Small intestine (tissue), 7 donors: ENCODE measurements around the gene NCBP3. TPM values are rescaled to one million over a fixed set of nuclear protein-coding genes. Genes with fewer than 3 reads are reported as not detected.

Experiments used
- DNase-seq, 2 donors: peaks; one replicate each; pipeline versions ENCODE4 v3.0.0 to v3.0.0-alpha.2; 2013
- FAIRE-seq: peaks from 2 replicates; lab custom pipeline; 2012; peaks lifted over from hg19 to GRCh38; lab: Jason Lieb, UNC
- H3K27ac ChIP-seq, 3 donors: one replicate each; pipeline ENCODE4 v1.5.1; 2013; ENCODE audit warnings: low read length in 2 of 3, mild to moderate bottlenecking in 2 of 3, control low read depth in 1 of 3, inconsistent platforms in 1 of 3, low read depth in 1 of 3, moderate library complexity in 1 of 3
- H3K27me3 ChIP-seq, 3 donors: one replicate each; pipeline ENCODE4 v1.6.1; 2013; ENCODE audit warnings: low read length in 3 of 3, inconsistent platforms in 1 of 3; ENCODE audit not compliant: control insufficient read depth in 3 of 3, insufficient read depth in 3 of 3
- H3K36me3 ChIP-seq, 3 donors: one replicate each; pipeline ENCODE4 v1.6.1; 2013; ENCODE audit warnings: low read length in 3 of 3, inconsistent platforms in 1 of 3, low read depth in 1 of 3, mild to moderate bottlenecking in 1 of 3, moderate library complexity in 1 of 3; ENCODE audit not compliant: control insufficient read depth in 3 of 3, insufficient read depth in 2 of 3
- H3K4me1 ChIP-seq, 3 donors: one replicate each; pipeline ENCODE4 v1.6.1; 2013; ENCODE audit warnings: low read length in 2 of 3, inconsistent platforms in 1 of 3, low read depth in 1 of 3, mild to moderate bottlenecking in 1 of 3, moderate library complexity in 1 of 3; ENCODE audit not compliant: control insufficient read depth in 3 of 3, insufficient read depth in 2 of 3
- H3K4me3 ChIP-seq, 3 donors: one replicate each; pipeline ENCODE4 v1.5.1; 2013; ENCODE audit warnings: low read length in 3 of 3, control low read depth in 1 of 3, inconsistent platforms in 1 of 3, low read depth in 1 of 3, mild to moderate bottlenecking in 1 of 3, moderate library complexity in 1 of 3
- H3K9me3 ChIP-seq, 2 donors: one replicate each; pipeline ENCODE4 v1.6.1; 2013; ENCODE audit warnings: low read depth in 1 of 2, low read length in 1 of 2; ENCODE audit not compliant: control insufficient read depth in 2 of 2, insufficient read depth in 1 of 2
- WGBS, 3 donors: extraction: QIAGEN DNeasy Blood & Tissue Kit; methylation state at CpG; one replicate each; pipeline ENCODE4 v1.1.7; 2013; 5-methylcytosine and 5-hydroxymethylcytosine counted together
- polyA plus RNA-seq, 4 donors: library from polyadenylated mRNA; stranded (reverse) in 3 of 4; unstranded in 1 of 4; fragments of 200-250 nt in 3 of 4; fragments of 120-200 nt in 1 of 4; gene quantifications; one replicate each; pipeline versions ENCODE4 v1.2.1 to v1.2.3, GENCODE V29; 2013
- donor health status: healthy with polysubstance abuse.
- donor health status: control.
- donor health status: control.
- donor health status: Bipolar disorder and iron deficiency.
- donor health status: healthy.

The NCBP3 gene
- polyA plus RNA-seq, 4 donors: 14.9 to 64.3 (median 21.2) TPM

DNA sequence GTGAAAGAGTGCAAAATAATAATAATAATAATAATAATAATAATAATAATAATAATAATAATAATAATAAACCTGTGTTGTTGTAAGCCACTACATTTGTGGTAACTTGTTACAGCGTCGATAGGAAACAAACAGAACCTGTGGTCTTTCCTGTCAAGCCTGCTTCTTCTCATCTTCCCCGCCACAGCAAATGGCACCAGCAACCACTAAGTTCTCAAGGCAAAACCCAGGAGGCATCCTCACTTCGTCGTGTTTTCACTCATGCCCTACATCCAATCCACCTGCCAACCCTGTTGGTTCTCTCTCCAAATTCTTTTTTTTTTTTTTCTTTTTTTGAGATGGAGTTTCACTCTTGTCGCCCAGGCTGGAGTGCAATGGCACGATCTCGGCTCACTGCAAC is 79.3 kb downstream of the NCBP3 start:
- FAIRE-seq (no peak), DNase-seq (no peak)
- no peak overlapping the region for H3K4me3 ChIP-seq
- H3K36me3 ChIP-seq: no peaks in the 10 kb centered on the region
- H3K27ac ChIP-seq: no peak overlapping the region
- H3K27me3 ChIP-seq: no peaks in the 10 kb centered on the region
- H3K4me1 ChIP-seq: no peaks in the 10 kb centered on the region
- WGBS, 3 donors: 72 to 83% (median 83%) methylated on average over 8 of the region's 8 CpGs
- peaks cover 0 to 4% of the 10 kb centered on the region in 2 donors for H3K9me3 ChIP-seq

DNA sequence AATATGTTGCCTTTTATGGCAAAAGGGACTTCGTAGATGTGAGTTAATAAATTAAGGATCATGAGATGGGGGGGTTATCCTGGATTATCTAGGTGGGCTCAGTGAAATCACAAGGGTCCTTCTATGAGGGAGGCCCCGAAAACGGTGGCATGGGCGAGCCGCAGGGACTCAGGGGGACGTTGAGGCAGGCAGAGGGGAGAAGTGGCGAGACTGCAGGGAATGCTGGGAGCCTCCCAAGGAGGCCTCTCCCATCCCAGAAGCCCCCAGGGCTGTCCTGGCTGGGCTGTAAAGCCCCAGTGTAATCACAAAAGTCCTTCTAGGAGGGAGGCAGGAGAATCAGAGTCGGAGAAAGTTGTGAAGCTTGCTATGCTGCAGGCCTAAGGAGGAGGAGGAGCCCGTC is 80.1 kb downstream of the NCBP3 start:
- no peak for DNase-seq
- Histone ChIP-seq H3K27me3 (no peaks in the 10 kb centered on the region), H3K4me1 (no peaks in the 10 kb centered on the region), H3K9me3 (peaks cover 0 to 4% of the 10 kb centered on the region in 2 donors), H3K4me3 (no peak overlapping the region), H3K36me3 (no peaks in the 10 kb centered on the region), H3K27ac (peak overlapping the region in 2 of 3 donors; percentile 24 to 77)
- FAIRE-seq: no peak
- 86 to 90% (median 86%) methylated on average over 9 of the region's 9 CpGs for WGBS, 3 donors

DNA sequence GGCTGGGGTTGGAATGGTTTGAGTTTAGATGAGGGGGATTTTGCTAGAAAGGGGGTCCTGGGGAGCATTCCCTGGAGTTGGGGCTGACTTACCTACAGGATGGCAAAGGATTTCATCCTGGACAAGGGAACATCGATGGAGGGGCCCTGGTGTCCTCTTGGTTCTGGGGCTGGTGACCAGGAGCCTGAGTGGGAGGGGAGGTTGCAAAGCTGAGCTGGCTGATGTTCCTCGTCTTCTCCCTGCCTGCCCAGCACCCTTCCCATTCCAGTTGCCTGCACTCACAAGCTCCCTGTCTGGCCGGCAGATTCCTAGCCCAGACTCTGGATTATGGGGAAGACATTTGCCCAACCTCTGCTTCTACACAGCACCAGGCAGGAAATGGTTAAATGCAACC is 82.3 kb downstream of the NCBP3 start:
- Histone ChIP-seq H3K27ac (peak overlapping the region in 2 of 3 donors; percentile 50 to 67), H3K4me3 (peak overlapping the region in 1 of 3 donors; percentile 2), H3K4me1 (no peaks in the 10 kb centered on the region), H3K36me3 (no peaks in the 10 kb centered on the region), H3K27me3 (no peaks in the 10 kb centered on the region), H3K9me3 (peaks cover 0 to 16% of the 10 kb centered on the region in 2 donors)
- no peak for FAIRE-seq
- 69 to 77% (median 75%) methylated on average over 3 of the region's 3 CpGs for WGBS, 3 donors
- DNase-seq: no peak

DNA sequence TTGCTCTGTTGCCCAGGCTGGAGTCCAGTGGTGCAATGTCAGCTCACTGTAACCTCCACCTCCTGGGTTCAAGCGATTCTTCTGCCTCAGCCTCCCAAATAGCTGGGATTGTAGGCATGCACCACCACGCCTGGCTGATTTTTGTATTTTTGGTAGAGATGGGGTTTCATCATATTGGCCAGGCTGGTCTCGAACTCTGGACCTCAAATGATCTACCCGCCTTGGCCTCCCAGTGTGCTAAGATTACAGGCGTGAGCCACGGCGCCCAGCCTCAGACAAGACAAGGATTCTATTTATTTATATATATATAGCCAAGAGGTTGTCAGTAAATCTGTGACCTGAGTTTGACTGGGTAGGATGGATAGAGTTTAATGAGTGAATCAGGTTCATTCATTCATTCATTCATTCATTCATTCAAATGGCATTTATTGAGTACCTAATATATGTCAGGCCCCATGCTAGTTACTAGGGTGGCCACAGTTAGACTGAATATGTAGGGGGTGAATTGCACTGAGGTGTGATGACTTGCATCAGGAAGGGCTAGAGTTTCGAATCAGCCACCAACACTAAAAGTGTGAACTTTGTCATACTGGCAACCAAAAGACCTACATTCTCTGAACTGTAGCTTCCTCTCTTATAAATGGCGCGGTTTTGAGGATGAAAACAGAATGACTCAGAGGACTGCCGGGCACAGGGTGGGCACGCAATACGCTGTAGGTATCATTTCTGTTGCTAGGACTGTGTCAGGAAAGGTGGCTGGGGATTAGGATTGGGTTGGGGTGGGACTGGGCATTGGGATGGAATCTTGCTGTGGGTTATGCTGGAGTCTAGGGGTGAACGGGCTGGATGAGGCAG is 82.9 kb downstream of the NCBP3 start:
- H3K27me3 ChIP-seq: no peaks in the 10 kb centered on the region
- no peak for DNase-seq
- WGBS, 3 donors: 82 to 86% (median 83%) methylated on average over 14 of the region's 14 CpGs
- no peaks in the 10 kb centered on the region for H3K4me1 ChIP-seq
- no peaks in the 10 kb centered on the region for H3K36me3 ChIP-seq
- peak overlapping the region in 1 of 3 donors; percentile 67 for H3K27ac ChIP-seq
- peaks cover 0 to 16% of the 10 kb centered on the region in 2 donors for H3K9me3 ChIP-seq
- no peak for FAIRE-seq
- H3K4me3 ChIP-seq: peak overlapping the region in 1 of 3 donors; percentile 2

DNA sequence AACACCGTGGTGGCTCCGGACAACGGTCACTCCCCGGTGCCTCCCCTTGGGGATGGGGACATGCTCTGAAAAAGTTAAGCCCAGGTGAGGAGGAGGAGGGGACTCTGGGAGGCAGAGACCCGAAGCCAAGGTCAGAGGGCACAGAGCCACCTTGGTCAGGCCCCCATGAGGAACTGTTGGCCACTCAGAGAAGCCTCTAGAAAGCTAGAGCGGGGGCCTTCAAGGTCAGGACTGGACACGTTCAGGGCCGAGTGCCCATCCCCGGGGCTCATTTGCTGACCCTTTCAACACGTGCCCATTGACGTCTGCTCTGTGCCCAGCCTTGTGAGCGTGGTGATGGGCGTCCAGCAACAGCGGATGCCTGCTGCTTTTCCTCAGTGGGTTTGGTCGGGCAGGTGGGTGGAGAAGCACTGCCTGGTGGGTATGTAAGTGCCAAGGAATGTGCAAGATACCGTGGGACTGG is 84.1 kb downstream of the NCBP3 start:
- Histone ChIP-seq H3K4me3 (no peak overlapping the region), H3K9me3 (peaks cover 0 to 12% of the 10 kb centered on the region in 2 donors), H3K36me3 (no peaks in the 10 kb centered on the region), H3K27me3 (no peaks in the 10 kb centered on the region), H3K27ac (no peak overlapping the region), H3K4me1 (no peaks in the 10 kb centered on the region)
- no peak for FAIRE-seq
- DNase-seq: no peak
- WGBS, 3 donors: 75 to 82% (median 78%) methylated on average over 16 of the region's 16 CpGs

DNA sequence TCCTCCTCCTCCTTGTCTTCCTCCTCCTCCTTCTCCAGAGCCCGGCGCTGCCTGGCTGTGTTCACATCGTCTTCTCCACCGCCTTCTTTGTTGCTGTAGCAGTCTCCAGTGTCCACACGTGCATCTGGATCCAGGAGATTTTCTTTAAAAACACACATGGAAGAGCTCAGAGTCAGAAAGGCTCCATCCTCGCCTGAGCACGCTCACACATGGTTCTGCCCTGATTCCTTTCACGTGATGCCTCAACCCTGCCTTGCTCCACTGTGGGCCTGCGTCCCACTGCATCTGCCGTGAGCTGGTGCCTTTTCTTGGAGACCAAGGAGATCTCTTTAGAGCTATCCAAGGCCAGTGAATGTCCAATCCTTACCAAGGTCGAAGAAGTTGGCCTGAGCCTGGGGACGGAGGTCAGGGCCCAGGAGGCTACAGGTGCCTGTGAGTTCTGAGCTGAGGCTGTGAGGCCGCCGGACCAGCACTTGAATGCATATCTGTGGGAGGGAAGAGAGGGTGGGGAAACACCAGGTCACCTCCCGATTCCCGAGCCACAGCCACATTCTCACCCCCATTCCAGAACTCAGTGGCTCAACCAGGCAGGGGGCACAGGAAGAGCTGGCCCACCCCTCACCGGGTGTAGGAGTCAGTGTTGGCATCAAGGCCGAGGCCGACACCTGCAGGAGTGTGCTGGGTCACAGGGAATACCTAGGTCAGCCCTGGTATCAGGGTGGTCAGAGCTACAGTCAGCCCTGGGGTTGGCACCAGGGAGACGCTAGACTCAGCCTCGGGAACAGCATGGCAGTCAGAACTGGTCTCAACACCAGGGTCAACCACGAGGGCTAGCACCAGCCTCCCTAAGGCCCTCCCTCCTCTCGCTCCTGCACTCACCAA is 84.8 kb downstream of the NCBP3 start:
- no peak for FAIRE-seq
- Histone ChIP-seq H3K4me3 (no peak overlapping the region), H3K4me1 (no peaks in the 10 kb centered on the region), H3K27ac (no peak overlapping the region), H3K36me3 (no peaks in the 10 kb centered on the region), H3K27me3 (no peaks in the 10 kb centered on the region), H3K9me3 (peaks cover 0 to 12% of the 10 kb centered on the region in 2 donors)
- no peak for DNase-seq
- WGBS, 3 donors: 84 to 88% (median 87%) methylated on average over 23 of the region's 23 CpGs

DNA sequence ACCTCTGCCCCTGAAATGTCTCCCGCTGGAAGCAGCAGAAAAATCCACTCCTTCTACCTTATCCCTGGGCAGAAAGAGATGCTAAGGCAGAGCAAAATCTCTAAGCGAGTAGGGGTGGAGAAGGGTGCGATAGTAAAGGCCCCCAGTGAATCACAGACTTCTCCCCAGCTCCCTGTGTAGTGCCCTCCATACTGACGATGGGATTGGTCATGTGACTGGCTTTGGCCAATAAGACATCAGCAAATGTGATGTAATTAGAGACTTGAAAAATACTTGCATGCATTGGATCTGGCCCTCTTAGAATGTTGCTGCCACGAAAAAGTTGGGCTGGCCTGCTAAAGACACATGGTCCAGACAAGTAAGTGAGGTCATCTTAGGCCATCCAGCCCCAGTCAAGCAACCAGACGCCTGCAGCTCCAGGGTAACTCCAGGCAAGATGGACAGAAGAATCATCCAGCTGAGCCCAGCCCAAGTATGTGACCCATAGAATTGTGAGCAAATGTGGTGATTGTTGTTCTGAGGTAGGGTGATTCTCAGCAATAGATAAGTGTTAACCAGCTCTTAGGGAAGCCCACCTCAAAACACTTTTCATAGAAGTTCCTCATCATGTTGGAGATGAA is 86.3 kb downstream of the NCBP3 start:
- 85 to 88% (median 86%) methylated on average over 6 of the region's 6 CpGs for WGBS, 3 donors
- DNase-seq: no peak
- Histone ChIP-seq H3K36me3 (no peaks in the 10 kb centered on the region), H3K27ac (no peak overlapping the region), H3K9me3 (peaks cover 0 to 12% of the 10 kb centered on the region in 2 donors), H3K27me3 (no peaks in the 10 kb centered on the region), H3K4me3 (no peak overlapping the region), H3K4me1 (peaks cover 0 to 7% (median 0%) of the 10 kb centered on the region in 3 donors)
- no peak for FAIRE-seq
